ENCODE data around the gene PMPCB.
A peak's percentile ranks its signal among the peaks of the same experiment; 100 is the strongest.
"Not testable (repeated sequence)": the region's sequence is repeated elsewhere in the genome, so short reads cannot be mapped to it uniquely, and the experiment has no call there.

The PMPCB gene

DNA sequence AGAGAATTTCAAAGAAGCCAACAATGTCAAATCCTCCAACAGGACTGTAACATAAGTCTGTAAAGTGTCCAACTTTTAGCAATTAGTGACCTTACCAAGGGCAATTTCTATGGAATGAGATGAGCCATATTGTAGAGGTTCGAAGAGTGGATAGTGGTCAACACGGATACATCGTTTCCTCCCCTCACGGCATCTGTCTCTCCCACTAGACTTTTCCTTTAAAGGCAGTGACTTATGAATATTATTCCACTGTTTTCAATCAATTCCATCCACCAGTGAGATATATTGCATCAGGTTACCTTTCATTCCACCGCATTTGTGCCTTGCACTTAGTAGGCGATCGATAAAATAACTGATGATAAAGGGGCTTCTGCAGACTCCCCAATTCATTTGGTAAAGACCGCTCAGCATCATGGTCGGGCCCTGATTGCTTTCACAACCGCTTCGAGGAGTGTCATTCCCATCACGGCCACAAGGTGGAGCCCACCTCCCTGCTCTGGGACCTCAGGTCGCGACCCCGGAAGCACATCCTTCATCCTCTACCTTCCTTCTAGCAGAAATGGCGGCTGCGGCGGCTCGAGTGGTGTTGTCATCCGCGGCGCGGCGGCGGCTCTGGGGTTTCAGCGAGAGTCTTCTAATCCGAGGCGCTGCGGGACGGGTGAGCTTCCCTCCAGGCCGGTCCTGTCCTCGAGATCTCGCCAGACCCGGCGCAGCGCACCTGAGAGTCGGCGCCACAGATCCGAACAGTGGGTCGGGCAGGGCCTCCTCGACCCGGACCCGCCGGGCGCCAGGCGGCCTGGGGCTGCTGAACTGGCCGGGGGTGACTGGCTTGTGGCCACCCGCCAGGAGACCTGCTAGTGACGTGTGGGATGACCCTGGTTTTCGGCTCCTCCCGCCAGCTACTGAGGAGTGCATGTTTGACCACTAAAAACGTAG is at the start of gene PMPCB:
PMPCB (plus strand) TSS at position 535 of the 936 bp plus-strand sequence; CDS start at position 560, 25 bp downstream.
- peak; percentile 94 for DNase-seq (ENCODE audit: low spot score)

GRCh38 chr7:103253699-103254506 is 43.3 kb upstream of the PMPCB start:
- DNase-seq (ENCODE audit: low spot score): peak; percentile 63

GRCh38 chr7:103264054-103264453 is 33.2 kb upstream of the PMPCB start:
- not testable (repeated sequence) for DNase-seq (ENCODE audit: low spot score)

DNA sequence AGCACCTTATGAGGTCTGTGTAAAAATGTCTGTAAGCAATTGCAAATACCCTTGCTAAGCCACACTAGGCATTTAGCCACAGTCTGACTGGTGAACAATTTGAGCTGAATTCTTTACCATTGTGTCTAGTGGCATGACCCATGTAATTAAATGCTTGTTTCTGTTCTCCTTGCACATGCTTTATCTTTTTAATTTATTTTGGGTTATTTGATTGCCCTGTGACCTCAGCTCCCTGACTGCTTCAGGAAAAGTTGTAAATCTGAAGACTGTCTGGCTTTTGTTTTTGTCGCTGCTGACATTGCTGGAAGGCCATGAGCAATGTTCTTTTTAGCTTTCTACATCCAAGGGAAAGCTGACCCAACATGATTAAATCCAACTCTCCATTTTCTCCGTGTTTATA is 31.0 kb upstream of the PMPCB start:
- DNase-seq (ENCODE audit: low spot score): not testable (repeated sequence)

DNA sequence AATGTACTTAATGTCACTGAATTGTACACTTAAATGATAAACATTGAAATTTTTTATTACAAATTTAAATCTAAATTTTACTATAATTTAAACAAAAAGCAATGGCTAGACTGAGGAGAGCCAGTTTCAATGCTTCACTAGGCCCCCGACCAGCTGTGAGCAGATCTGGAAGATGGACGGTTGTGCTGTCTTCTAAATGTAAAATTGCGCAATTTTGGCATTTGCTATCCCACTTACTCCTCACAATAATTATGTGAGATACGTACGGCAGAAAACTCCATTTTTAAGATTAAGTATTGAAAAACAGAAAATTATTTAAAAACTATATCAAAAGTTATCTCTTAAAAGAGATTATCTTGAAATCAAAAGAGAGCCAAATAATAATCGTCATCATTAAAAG is 23.9 kb upstream of the PMPCB start:
- not testable (repeated sequence) for DNase-seq (ENCODE audit: low spot score)

GRCh38 chr7:103274867-103275266 is 22.4 kb upstream of the PMPCB start:
- not testable (repeated sequence) for DNase-seq (ENCODE audit: low spot score)

GRCh38 chr7:103278195-103278594 is 19.0 kb upstream of the PMPCB start:
- DNase-seq (ENCODE audit: low spot score): not testable (repeated sequence)

DNA sequence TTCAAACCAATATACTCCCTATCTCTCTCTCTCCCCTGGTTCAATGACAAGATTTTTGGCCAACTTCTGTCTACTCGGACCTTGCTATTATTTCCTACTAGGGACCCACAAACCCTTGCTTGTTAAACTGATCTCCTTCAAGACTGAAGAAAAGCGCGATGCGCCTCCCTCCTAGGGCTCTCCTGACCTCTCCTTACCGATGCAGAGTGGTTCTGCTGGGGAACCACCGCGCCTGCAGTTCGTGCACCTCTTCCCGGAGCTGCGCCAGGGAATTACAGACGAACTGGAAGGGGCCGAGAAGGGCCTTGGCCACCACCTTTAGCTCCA is 17.6 kb upstream of the PMPCB start:
- DNase-seq (ENCODE audit: low spot score): not testable (repeated sequence)

DNA sequence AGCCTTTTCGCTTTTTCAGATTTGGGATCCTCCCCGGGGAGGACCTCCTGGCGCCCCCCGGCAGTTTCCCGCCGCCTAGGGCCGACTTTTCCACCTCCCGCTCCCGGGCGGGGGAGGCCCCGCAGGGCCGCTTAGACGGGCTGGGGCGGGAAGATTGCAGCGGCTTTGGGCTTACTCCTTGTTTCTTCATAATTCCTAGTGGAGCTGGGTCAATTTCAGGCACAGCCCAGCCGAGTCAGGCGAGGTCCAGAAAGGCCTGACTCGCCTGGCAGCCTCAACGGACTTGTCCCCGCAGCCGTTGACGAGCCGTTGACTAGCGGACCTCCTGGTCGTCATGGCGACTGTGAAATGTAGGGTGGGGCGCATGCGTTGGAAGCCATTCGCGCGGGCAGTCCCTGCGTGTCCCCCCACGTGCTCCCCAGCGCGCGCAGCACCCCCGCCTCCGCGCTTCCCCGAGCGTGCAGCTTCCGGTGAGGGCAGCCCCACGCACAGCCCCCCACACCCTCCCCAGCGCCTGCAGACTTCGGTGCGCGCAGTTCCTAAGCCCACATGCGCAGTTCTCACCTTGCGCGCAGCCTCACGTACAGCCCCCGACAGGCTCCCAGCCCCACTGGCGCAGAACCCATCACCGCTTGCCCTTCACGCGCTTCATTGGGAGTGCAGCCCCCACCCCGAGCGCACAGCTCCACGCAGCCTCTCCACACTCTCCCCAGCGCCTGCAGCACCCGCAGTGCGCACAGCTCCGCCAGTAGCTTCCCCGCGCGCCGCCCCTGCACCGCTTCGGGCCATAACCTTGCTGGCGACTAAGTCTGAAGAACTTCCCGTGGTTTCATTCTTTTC is 17.1 kb upstream of the PMPCB start:
- peak; percentile 76 for DNase-seq (ENCODE audit: low spot score)

- DNase-seq (ENCODE audit: low spot score): not testable (repeated sequence)
These were observed 16.5 kb upstream of the PMPCB start for GRCh38 chr7:103280803-103281155.

DNA sequence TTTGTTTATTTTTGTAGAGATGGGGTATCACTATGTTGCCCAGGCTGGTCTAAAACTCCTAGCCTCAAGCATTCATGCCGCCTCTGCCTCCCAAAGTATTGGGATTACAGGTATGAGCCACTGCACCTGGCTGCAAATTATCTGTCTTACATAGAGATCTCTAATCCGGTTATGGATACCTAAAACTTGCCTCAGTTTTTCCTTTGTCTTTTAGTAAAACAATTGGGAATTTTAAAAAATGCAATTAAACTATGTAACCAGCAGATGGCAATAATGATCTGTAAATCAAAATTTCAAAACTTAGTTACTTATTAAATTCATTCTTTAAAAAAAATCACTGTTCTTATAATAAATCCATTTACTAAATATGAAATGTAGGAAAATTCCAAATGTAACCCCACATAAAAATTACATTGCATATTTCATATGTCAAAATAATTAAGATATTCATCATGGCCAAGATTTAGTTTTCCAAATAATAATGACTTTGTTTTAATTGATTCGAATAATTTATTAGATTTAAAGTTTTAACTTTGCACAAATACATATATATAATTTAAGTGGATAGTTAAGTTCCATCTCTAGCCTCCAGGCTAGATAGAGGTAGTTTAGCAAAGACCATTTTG is 14.3 kb upstream of the PMPCB start:
- not testable (repeated sequence) for DNase-seq (ENCODE audit: low spot score)

DNA sequence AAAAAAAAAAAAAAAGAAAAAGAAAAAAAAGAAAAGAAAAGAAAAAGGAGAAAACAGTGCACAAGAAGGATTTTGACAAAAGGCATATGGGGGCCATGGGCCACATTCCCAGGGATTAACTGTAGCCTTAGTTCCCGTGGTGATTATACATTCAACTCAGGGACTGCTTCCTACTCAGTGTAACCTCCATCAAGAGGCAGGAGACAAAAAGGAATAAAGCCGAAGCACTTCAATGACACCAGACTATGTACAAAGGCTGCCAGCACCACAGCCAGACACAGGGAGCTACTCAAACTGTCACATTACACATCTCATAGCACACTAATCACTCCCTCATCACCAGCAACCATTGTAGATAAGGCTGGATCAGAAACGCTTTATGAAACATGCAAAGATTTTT is 5.1 kb upstream of the PMPCB start:
- no peak for DNase-seq (ENCODE audit: low spot score)

DNA sequence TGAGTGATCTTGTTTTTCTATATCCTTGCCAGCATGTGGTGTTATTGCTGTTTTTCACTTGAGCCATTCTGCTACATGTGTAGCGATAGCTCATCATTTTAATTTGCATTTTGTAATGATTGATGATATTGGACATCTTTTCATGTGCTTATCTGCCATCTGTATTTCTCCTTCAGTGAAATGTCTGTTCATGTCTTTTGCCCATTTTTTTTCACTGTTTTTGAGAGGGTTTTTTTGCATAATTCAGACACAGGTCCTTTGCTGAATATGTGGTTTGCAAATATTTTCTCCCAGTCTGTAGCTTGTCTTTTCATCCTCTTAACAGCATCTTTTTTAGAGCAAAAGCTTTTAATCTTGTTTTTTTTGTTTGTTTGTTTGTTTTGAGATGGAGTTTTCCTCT is 3.7 kb upstream of the PMPCB start:
- DNase-seq (ENCODE audit: low spot score): no peak

GRCh38 chr7:103297837-103298179 is 573 bp downstream of the PMPCB start:
- no peak for DNase-seq (ENCODE audit: low spot score)

DNA sequence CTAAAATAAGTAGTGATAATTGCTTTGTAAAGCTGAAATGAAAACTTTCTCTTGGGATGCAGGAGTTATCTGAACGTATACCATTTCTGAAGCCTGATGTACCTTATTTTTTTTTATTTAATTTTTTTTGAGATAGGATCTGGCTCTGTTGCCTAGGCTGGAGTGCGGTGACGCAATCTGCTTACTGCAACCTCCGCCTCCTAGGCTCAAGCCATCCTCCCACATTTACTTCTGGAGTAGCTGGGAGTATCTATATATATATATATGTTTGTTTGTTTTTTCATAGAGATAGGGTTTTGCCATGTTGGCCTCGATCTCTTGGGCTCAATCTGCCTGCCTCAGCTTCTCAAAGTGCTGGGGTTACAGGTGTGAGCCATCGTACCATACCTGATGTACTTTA is 2.4 kb downstream of the PMPCB start:
- DNase-seq (ENCODE audit: low spot score): no peak

DNA sequence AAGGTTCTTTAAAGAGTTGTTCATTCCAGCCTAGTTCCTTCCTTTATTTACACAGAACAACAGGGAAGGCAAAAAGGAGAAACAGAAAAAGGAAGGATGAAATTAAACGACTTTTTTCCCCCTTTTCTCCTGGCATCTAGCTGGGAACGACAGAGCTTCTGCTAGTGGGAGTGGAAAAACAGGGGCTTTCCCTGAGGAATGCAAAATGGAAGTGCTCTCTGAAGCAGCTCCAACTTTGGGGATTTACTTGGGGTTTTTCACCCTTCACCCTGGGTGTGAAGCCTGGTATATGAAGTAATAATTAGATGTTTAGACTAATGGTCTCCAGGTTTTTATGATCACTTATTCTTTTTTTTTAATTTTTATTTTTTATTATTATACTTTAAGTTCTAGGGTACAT is 4.2 kb downstream of the PMPCB start:
- DNase-seq (ENCODE audit: low spot score): no peak

- DNase-seq (ENCODE audit: low spot score): no peak
These were observed 10.4 kb downstream of the PMPCB start for GRCh38 chr7:103307503-103308231.

DNA sequence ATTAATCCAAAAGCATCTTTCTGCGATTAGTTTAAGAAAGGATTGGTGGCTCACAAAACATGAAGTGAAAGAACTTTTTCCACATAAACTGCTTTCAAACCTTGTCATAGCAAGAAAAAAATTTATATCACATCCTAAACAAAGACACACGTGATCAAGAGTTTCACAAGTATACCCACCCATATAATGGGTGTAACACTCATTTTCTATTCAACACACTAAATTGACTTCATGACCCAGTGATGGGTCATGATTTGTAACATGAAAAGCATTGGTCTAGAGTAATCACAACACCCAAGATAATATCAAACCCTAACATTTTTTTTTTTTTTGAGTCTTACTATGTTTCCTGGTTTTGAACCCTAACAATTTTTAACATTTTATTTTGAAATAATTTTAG is 17.6 kb downstream of the PMPCB start:
- DNase-seq (ENCODE audit: low spot score): no peak

DNA sequence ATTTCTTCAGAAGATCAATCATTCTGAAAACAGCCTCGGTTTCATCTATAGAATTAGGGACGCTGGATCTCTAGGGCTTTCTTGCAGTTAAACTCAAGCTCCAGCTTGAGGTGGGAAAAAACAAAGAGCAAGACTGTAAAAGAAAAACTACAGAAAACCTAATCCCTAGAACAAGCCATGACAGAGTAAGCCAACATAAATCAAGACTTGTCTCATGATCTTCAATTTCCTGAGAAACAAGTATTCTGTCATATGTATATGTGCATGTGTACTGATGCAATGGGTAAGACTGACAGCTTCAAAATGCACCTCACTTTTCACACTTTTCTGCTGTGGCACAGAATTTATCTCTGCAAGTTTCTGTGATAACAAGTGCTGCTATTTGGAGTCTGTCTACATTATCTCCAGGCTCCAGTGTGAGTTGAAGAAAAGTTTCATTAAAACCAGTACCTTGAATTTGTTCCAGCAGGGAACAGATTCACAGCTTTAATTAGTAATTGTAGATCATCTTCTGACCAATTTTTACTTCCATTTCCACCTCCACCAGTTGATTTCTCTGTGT is 19.2 kb downstream of the PMPCB start:
- DNase-seq (ENCODE audit: low spot score): no peak

DNA sequence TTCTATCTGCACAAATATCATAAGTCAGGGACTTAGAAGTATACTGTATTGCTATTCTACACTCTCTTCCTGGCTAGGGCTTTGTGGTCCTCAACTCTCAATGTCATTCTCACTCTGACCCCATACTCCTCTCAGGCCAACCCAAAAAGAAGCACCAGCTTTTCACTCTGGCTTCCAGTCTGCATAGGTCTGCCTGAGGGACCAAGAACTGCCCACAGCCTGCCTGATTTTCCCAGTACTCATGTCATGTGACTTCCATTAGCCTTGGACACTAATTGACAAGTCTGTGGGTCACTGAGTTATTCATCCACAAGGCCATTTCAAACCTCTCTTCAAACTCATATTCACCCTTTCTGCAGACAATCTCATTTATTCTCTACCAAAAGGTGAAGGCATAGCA is 19.8 kb downstream of the PMPCB start:
- no peak for DNase-seq (ENCODE audit: low spot score)

- DNase-seq (ENCODE audit: low spot score): no peak
These were observed 28.5 kb downstream of the PMPCB start for GRCh38 chr7:103325744-103326143.
